Activated naive CD4-positive, alpha-beta T cell treated with anti-CD3 and anti-CD28 coated beads, Interleukin-2, amount 50 U/mL, for 72 hours (primary cell): ENCODE measurements around the gene ABCA3. TPM values are rescaled to one million over a fixed set of nuclear protein-coding genes. Genes with fewer than 3 reads are reported as not detected.

Source experiments
- ATAC-seq, 2 donors: fragments of 150-1000 bp; cut with Tn5 transposase; 2 replicates each; pipeline ENCODE4 v1.10.0; 2021; ENCODE audit warnings: mild to moderate bottlenecking in 2 of 2, moderate library complexity in 2 of 2
- DNase-seq, 2 donors: peaks; one replicate each; pipeline ENCODE4 v3.0.0; 2021 to 2022; ENCODE audit warnings: low spot score in 2 of 2
- H3K27ac Mint-ChIP-seq, 2 donors: one replicate each; pipeline ENCODE4 v1.8.0; 2022; ENCODE audit warnings: mild to moderate bottlenecking in 2 of 2, mixed read lengths in 2 of 2
- H3K36me3 Mint-ChIP-seq, 2 donors: one replicate each; pipeline ENCODE4 v1.8.0; 2022; ENCODE audit warnings: mixed read lengths in 2 of 2
- H3K9me3 Mint-ChIP-seq, 2 donors: one replicate each; pipeline ENCODE4 v1.8.0; 2022; ENCODE audit warnings: mixed read lengths in 2 of 2
- total RNA-seq, 2 donors: library from RNA; stranded (reverse); gene quantifications; one replicate each; pipeline ENCODE4 v1.2.3, GENCODE V29; 2022

ABCA3 gene
- total RNA-seq, 2 donors from 2014 or later, result 1.6 to 9.1 TPM

GRCh38 chr16:2238150-2238837 is 102.2 kb downstream of the ABCA3 start:
- DNase-seq (no peak), ATAC-seq (no peak)
- peaks cover 0 to 9% of the 10 kb centered on the region in 2 donors for H3K36me3 Mint-ChIP-seq
- H3K9me3 Mint-ChIP-seq, result no peaks in the 10 kb centered on the region
- no peak overlapping the region for H3K27ac Mint-ChIP-seq

DNA sequence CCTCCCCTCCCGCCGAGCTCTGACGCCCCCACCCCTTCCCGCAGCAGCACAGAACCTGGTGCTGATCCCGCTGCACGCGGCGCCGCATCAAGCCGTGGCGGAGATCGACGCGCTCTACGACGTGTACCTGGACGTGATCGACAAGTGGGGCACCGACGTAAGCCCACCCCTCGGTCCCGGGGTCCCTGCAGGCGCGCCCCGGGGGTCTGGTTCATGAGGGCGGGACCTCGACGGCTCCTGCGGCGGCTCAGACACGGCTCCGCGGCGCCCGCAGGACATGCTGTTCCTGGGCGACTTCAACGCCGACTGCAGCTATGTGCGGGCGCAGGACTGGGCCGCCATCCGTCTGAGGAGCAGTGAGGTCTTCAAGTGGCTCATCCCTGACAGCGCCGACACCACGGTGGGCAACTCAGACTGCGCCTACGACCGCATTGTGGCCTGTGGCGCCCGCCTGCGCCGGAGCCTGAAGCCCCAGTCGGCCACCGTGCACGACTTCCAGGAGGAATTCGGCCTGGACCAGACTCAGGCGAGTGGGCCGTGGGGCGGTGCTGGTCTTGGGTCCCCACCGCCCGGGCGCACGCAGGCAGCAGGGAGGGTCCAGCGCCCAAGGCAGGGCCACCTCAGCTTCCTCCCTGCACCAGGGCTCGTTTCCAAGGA is 102.9 kb downstream of the ABCA3 start:
- DNase-seq, result no peak
- H3K27ac Mint-ChIP-seq, result no peak overlapping the region
- peaks cover 0 to 9% of the 10 kb centered on the region in 2 donors for H3K36me3 Mint-ChIP-seq
- H3K9me3 Mint-ChIP-seq, result no peaks in the 10 kb centered on the region
- no peak for ATAC-seq

- no peaks in the 10 kb centered on the region for H3K9me3 Mint-ChIP-seq
- H3K27ac Mint-ChIP-seq, result no peak overlapping the region
- ATAC-seq (no peak), DNase-seq (no peak)
- H3K36me3 Mint-ChIP-seq, result peaks cover 0 to 5% of the 10 kb centered on the region in 2 donors
These were observed 103.4 kb downstream of the ABCA3 start for GRCh38 chr16:2237102-2237482.

DNA sequence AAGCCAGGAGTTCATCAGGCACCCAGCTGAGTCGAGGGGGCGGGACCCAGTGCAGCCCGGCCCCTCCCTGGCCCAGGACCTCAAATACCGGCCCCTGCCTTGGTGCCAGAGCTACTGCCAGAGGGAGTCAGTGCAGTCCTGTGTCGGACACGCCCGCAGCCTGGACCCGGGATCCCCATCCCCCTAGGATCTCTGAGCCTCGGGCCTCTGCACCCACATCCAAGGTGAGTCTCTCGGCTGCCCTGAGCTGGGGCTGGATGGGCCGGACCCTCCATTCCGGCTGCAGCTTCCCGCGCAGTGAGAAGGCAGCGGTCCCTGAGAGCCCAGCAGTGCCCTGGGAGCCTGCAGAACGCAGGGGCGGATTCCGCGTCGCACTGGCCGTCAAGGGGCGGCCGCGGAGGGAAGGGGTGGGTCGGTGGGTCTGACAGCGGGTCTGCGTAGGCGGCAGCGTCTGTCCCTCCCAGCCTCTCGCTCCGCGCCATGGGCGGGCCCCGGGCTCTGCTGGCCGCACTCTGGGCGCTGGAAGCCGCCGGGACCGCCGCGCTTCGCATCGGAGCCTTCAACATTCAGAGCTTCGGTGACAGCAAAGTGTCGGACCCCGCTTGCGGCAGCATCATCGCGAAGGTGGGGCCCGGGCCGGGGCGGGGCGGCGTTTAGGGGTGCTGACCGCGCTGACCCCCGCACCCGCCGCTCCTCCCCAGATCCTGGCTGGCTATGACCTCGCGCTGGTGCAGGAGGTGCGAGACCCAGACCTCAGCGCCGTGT is 104.0 kb downstream of the ABCA3 start, which contains the start of gene DNASE1L2:
TSS of gene DNASE1L2 (plus strand) at position 108 of the 765 bp plus-strand sequence. CDS start at position 481, 373 bp downstream.
- DNase-seq, result no peak
- no peaks in the 10 kb centered on the region for H3K9me3 Mint-ChIP-seq
- peak in 1 of 2 donors; percentile 12 for ATAC-seq
- no peak within 1 kb of the TSS for H3K27ac Mint-ChIP-seq
- H3K36me3 Mint-ChIP-seq, result peaks cover 0 to 5% of the 10 kb centered on the region in 2 donors

DNA sequence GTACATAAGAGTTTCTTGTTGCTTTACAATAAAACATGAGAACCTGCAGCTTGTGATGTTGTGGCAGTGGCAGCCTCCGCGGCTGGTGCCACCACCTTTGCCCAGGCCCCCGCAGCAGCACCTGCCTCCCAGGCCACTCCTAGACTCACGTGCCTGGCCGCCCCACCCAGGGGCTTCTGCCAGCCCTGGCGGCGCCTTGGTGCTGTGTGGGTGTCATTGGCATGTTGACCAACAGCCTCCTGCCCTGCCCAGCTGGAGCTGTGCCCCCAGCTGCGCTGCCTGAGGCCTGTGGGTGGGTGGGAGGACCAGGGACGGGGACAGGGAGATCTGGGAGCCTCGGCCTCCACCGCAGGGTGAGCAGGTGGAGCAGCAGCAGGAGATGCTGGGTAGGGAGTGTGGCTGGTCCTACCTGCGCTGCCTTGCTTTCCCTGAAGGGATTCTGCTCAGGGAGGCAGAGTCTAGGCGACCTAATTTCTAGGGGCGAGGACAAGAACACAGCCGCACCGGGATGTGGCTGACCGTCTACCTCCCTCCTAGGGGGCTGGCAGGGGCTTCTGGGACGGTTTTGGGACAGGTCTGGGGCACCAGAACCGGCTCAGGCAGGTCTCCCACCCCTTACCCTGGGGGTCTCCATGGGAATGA is 104.7 kb downstream of the ABCA3 start:
- Mint-ChIP-seq H3K9me3 (no peaks in the 10 kb centered on the region), H3K27ac (no peak overlapping the region), H3K36me3 (peaks cover 0 to 5% of the 10 kb centered on the region in 2 donors)
- ATAC-seq, result peak in 1 of 2 donors; percentile 2
- DNase-seq, result no peak

- ATAC-seq (no peak), DNase-seq (no peak)
- peaks cover 0 to 5% of the 10 kb centered on the region in 2 donors for H3K36me3 Mint-ChIP-seq
- H3K27ac Mint-ChIP-seq, result no peak overlapping the region
- no peaks in the 10 kb centered on the region for H3K9me3 Mint-ChIP-seq
These were observed 105.3 kb downstream of the ABCA3 start for GRCh38 chr16:2235234-2235651.

GRCh38 chr16:2234813-2235170 is 105.7 kb downstream of the ABCA3 start:
- Mint-ChIP-seq H3K9me3 (no peaks in the 10 kb centered on the region), H3K27ac (no peak overlapping the region), H3K36me3 (peaks cover 0 to 8% of the 10 kb centered on the region in 2 donors)
- ATAC-seq (no peak), DNase-seq (no peak)

DNA sequence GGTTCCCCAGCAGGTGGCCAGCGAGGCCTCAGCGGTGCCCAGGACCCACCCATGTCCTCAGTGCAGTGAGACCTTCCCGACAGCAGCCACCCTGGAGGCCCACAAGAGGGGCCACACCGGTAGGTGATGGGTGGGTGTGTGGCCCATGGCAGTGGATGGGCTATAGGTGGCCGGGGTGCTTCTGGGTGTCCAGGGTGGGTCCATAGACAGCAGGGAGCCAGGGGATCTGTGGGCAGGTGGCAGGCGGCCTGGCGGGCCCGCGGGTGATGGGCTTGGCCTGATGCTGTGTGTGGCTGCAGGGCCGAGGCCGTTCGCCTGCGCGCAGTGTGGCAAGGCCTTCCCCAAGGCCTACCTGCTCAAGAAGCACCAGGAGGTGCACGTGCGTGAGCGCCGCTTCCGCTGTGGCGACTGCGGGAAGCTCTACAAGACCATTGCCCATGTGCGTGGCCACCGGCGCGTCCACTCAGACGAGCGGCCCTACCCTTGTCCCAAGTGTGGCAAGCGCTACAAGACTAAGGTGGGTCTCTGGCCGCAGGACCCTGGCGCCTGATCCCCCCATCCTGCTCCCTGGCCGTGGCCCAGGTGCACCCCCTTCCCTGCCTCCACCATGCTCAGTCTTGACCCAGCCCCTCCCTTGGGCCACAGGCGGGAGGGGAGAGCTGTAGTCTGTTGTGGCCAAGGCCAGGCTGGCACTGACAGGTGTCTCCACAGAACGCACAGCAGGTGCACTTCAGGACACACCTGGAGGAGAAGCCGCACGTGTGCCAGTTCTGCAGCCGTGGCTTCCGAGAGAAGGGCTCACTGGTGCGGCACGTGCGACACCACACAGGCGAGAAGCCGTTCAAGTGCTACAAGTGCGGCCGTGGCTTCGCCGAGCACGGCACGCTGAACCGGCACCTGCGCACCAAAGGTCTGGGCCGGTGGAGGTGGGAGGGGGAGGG is 106.4 kb downstream of the ABCA3 start:
- ATAC-seq (no peak), DNase-seq (no peak)

GRCh38 chr16:2233046-2233775 is 107.3 kb downstream of the ABCA3 start:
- Mint-ChIP-seq H3K9me3 (no peaks in the 10 kb centered on the region), H3K27ac (no peak overlapping the region), H3K36me3 (peaks cover 0 to 12% of the 10 kb centered on the region in 2 donors)
- DNase-seq (no peak), ATAC-seq (no peak)

More for the DNA sequence above, 106.4 kb downstream of the ABCA3 start:
- peaks cover 0 to 12% of the 10 kb centered on the region in 2 donors for H3K36me3 Mint-ChIP-seq
- H3K9me3 Mint-ChIP-seq, result no peaks in the 10 kb centered on the region
- no peak overlapping the region for H3K27ac Mint-ChIP-seq

- no peak for DNase-seq
These were observed 108.2 kb downstream of the ABCA3 start for GRCh38 chr16:2232094-2232990.

DNA sequence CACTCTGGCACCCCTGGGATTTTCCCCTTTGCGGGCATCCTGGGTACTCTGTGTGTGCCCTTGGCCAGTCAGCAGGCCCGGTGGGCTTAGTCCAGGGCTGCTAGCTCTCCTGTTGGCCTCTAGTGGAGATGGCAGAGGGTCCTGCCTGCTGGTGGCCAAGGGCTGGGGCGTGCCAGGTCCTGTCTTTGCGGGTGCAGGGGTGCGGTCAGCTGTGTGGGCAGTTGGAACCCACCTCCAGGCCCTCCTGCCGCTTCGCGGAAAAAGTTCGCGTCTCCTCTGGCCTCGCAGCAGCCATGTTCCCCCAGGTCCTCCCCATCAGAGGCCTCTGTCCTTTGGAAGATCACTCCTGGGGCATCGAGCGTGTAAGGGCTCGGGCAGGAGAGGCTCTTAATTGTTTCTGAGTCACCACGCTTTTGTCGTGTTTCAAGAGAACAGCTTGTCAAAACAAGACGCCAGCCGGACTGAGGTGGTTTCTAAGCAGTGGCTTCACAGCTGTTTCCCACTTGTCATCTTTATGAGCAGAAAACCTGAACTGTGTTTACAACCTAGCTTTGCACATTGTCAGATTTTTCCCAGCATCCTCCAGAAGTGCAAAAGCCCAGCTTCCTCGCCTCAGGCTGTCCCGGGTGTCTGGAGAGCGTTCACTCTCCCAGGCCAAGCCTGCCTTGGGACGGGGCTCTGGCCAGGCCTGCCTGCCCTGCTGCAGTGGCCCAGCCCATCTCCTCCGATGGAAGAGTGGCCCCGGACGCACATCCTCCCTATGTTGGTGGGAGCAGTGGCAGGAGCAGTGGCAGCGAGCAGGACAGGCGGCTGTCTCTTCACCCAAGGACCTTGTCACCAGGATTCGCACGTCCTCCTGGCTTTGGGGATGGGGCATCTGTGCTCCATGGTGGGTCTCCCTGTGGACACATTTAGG is 109.3 kb downstream of the ABCA3 start:
- H3K27ac Mint-ChIP-seq, result no peak overlapping the region
- ATAC-seq (no peak), DNase-seq (no peak)
- peaks cover 0 to 12% of the 10 kb centered on the region in 2 donors for H3K36me3 Mint-ChIP-seq
- no peaks in the 10 kb centered on the region for H3K9me3 Mint-ChIP-seq

More at GRCh38 chr16:2232094-2232990, 108.2 kb downstream of the ABCA3 start:
- H3K27ac Mint-ChIP-seq, result no peak overlapping the region
- no peaks in the 10 kb centered on the region for H3K9me3 Mint-ChIP-seq
- peaks cover 0 to 12% of the 10 kb centered on the region in 2 donors for H3K36me3 Mint-ChIP-seq
- ATAC-seq, result no peak

DNA sequence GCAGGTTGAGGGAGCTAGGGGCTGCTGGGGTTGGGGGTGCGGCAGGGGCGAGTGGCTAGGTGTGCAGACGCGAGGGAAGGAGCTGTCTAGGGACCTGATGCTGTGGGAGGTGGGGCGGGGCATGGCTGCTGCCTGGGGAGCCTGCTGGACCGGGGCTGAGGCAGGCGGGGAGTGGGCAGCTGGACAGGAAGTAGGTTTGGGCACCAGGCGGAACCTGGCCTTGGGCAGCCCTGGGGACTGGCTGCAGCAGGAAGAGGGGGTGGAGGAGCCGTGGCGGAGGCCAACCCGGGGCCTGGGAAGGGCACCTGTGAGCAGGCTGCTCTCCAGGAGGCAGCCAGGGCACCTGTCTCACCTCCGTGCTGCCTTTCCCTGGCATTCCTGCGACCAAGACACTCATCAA is 110.2 kb downstream of the ABCA3 start:
- ATAC-seq, result no peak
- Mint-ChIP-seq H3K27ac (no peak overlapping the region), H3K9me3 (no peaks in the 10 kb centered on the region), H3K36me3 (peaks cover 0 to 11% of the 10 kb centered on the region in 2 donors)
- no peak for DNase-seq

DNA sequence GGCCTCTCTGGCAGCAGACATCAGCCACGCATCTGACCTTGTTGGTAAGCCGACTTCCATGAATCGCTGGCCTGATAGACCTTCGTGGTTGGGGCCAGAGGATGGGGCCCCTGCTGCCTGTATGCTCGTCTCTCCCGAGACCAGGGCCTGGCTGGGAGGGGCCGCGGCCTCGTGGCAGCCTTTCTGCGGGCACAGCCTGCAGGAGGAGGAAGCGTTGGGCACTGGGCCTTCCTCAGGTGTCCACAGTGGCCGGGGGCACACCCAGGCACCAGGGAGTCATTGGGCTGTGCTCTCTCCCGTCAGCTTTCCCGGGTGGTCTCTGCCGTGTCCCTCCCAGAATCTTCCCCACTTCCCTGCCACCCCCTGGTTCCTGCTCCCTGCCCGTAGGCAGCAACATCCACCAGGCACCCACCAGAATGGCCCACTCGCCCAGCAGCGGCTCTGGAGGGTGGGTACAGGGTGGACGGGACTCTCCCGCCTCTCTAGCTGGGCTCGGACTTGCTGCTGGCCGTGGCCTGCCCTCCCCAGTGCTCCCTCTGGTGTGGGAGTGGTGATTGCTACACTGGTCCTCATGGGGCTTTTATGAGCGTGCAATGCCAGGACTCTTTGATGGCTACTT is 110.8 kb downstream of the ABCA3 start:
- H3K9me3 Mint-ChIP-seq, result no peaks in the 10 kb centered on the region
- H3K36me3 Mint-ChIP-seq, result peaks cover 0 to 7% of the 10 kb centered on the region in 2 donors
- DNase-seq, result no peak
- ATAC-seq, result no peak
- no peak overlapping the region for H3K27ac Mint-ChIP-seq
